ENCODE results near the gene DCP1A. TPM values are rescaled to one million over a fixed set of nuclear protein-coding genes. Genes with fewer than 3 reads are reported as not detected.

Gene DCP1A
- total and polyA plus RNA-seq, 9 of the 15 experiments (the other 6 are each of a cell fraction or from before 2014, with no cell fraction given), result 6.6 to 33.7 (median 13.3) TPM

DNA sequence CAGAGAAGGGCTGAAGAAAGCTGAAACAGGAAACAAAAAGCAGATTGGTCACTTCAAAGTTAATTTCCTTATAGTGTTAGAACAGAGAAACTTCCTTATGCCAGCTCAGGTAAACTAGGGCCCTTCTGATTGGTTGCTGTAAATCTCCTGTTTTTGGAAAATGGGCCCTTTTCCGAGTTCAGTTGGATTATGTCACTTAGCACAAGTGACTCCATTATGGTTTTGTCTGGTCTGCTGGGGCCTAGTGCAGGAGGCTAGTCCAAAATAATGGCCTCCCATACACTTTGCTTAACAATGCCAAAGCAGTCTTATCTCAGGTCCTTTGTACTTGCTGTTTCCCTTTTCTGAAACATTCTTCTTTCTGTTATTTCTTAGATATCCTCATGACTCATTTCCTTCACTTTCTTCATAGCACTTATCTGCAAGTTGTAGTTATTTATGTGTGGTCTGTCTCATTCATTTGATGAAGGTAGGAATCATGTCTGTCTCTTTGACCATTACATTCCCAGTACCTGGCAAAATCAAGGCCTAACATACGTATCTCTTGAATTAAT is 7.7 kb upstream of the DCP1A start (continued):
- TF ChIP-seq CAMTA2 (CRISPR knock-in tag; conservative IDR thresholded peaks at IDR 0.05), result peak; percentile 89; the same call in 1 of the 2 replicates
- no peak for TF ChIP-seq STAG1 (CRISPR knock-in tag; IDR thresholded peaks at IDR 0.05; ENCODE audit: borderline replicate concordance)
- no peak for TF ChIP-seq ZNF263 (CRISPR knock-in tag; IDR thresholded peaks at IDR 0.05; ENCODE audit: borderline replicate concordance)
- peak; percentile 69; the same call in 1 of the 2 replicates for TF ChIP-seq NFE2L1 (tag; IDR thresholded peaks at IDR 0.05; ENCODE audit: borderline replicate concordance, low read depth)
- TF ChIP-seq RBBP5 (IDR thresholded peaks at IDR 0.05; ENCODE audit: borderline replicate concordance, insufficient read depth, low read length, poor library complexity, severe bottlenecking), result no peak
- no peak for TF ChIP-seq ZNF407 (IDR thresholded peaks at IDR 0.05; ENCODE audit: low read depth)
- no peak for TF ChIP-seq NCOA6 (IDR thresholded peaks at IDR 0.05)
- TF ChIP-seq, protein P1, sequence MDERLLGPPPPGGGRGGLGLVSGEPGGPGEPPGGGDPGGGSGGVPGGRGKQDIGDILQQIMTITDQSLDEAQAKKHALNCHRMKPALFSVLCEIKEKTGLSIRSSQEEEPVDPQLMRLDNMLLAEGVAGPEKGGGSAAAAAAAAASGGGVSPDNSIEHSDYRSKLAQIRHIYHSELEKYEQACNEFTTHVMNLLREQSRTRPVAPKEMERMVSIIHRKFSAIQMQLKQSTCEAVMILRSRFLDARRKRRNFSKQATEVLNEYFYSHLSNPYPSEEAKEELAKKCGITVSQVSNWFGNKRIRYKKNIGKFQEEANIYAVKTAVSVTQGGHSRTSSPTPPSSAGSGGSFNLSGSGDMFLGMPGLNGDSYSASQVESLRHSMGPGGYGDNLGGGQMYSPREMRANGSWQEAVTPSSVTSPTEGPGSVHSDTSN (CRISPR knock-in tag; IDR thresholded peaks at IDR 0.05; ENCODE audit: low read depth), result no peak
- TF ChIP-seq, protein P1 (tag; conservative IDR thresholded peaks at IDR 0.05; ENCODE audit: low read depth), result peak; percentile 50; the same call in 1 of the 2 replicates
- TF ChIP-seq, protein P2, sequence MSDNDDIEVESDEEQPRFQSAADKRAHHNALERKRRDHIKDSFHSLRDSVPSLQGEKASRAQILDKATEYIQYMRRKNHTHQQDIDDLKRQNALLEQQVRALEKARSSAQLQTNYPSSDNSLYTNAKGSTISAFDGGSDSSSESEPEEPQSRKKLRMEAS (CRISPR knock-in tag; IDR thresholded peaks at IDR 0.05), result no peak
- TF ChIP-seq, protein P3, sequence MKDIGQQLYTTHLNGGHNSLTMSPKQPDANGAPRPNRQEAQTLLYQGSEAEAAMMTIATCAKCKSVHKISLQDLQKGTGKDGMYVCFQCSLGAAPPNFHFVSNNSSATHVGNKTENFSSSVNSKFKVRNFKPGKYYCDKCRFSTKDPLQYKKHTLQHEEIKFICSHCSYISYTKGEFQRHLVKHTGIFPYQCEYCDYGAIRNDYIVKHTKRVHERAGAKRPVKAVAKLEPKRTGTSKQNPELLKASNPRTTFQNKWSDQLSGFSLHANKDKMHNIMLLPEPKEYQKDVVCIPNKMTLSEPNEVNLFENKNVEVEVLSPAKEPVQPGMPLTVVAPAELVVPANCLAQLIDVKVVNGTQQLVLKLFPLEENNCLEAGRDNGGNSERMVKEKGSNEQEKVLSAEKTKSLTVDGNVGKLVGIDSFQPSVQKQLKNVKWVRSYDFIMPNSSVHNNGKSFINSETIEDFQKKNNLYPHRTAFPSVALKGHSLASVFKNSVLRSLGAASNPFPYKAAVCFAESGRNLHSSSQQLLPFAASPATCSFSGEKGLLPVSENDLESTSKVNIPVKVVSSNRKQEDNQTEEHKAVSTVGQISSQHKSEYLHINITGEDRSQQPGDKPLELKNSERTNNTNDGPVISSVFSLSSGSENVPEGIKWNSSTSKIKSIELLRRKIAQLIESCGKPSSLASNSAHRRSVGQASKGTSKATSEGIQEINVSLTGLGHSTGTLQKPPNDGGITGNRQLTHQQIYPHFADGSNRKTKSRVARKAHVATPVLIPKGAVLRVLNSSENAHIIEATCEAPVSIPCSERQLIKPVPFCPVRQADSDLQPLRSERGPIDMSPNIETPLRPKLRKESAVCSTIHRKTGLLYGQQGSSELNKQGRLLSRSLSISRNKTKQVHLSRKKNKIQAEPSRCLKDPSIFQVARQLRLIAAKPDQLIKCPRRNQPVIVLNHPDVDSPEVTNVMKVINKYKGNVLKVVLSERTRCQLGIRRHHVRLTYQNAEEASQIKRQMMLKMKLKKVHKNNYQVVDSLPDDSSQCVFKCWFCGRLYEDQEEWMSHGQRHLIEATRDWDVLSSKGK (CRISPR knock-in tag; IDR thresholded peaks at IDR 0.05), result peak; percentile 55; the same call in 1 of the 2 replicates
- no peak for TF ChIP-seq XRCC3 (IDR thresholded peaks at IDR 0.05)

Measured in K562 (cell line).